Small intestine (tissue), 7 donors: ENCODE measurements around the gene LRMDA. TPM values are rescaled to one million over a fixed set of nuclear protein-coding genes. Genes with fewer than 3 reads are reported as not detected.

Experiments
- DNase-seq, 2 donors: peaks; one replicate each; pipeline versions ENCODE4 v3.0.0 to v3.0.0-alpha.2; 2013
- FAIRE-seq: peaks from 2 replicates; lab custom pipeline; 2012; peaks lifted over from hg19 to GRCh38; lab: Jason Lieb, UNC
- H3K27ac ChIP-seq, 3 donors: one replicate each; pipeline ENCODE4 v1.5.1; 2013; ENCODE audit warnings: low read length in 2 of 3, mild to moderate bottlenecking in 2 of 3, control low read depth in 1 of 3, inconsistent platforms in 1 of 3, low read depth in 1 of 3, moderate library complexity in 1 of 3
- H3K27me3 ChIP-seq, 3 donors: one replicate each; pipeline ENCODE4 v1.6.1; 2013; ENCODE audit warnings: low read length in 3 of 3, inconsistent platforms in 1 of 3; ENCODE audit not compliant: control insufficient read depth in 3 of 3, insufficient read depth in 3 of 3
- H3K36me3 ChIP-seq, 3 donors: one replicate each; pipeline ENCODE4 v1.6.1; 2013; ENCODE audit warnings: low read length in 3 of 3, inconsistent platforms in 1 of 3, low read depth in 1 of 3, mild to moderate bottlenecking in 1 of 3, moderate library complexity in 1 of 3; ENCODE audit not compliant: control insufficient read depth in 3 of 3, insufficient read depth in 2 of 3
- H3K4me1 ChIP-seq, 3 donors: one replicate each; pipeline ENCODE4 v1.6.1; 2013; ENCODE audit warnings: low read length in 2 of 3, inconsistent platforms in 1 of 3, low read depth in 1 of 3, mild to moderate bottlenecking in 1 of 3, moderate library complexity in 1 of 3; ENCODE audit not compliant: control insufficient read depth in 3 of 3, insufficient read depth in 2 of 3
- H3K4me3 ChIP-seq, 3 donors: one replicate each; pipeline ENCODE4 v1.5.1; 2013; ENCODE audit warnings: low read length in 3 of 3, control low read depth in 1 of 3, inconsistent platforms in 1 of 3, low read depth in 1 of 3, mild to moderate bottlenecking in 1 of 3, moderate library complexity in 1 of 3
- H3K9me3 ChIP-seq, 2 donors: one replicate each; pipeline ENCODE4 v1.6.1; 2013; ENCODE audit warnings: low read depth in 1 of 2, low read length in 1 of 2; ENCODE audit not compliant: control insufficient read depth in 2 of 2, insufficient read depth in 1 of 2
- WGBS, 3 donors: extraction: QIAGEN DNeasy Blood & Tissue Kit; methylation state at CpG; one replicate each; pipeline ENCODE4 v1.1.7; 2013; 5-methylcytosine and 5-hydroxymethylcytosine counted together
- polyA plus RNA-seq, 4 donors: library from polyadenylated mRNA; stranded (reverse) in 3 of 4; unstranded in 1 of 4; fragments of 200-250 nt in 3 of 4; fragments of 120-200 nt in 1 of 4; gene quantifications; one replicate each; pipeline versions ENCODE4 v1.2.1 to v1.2.3, GENCODE V29; 2013
- donor health status: healthy with polysubstance abuse.
- donor health status: control.
- donor health status: control.
- donor health status: Bipolar disorder and iron deficiency.
- donor health status: healthy.

Gene LRMDA
- polyA plus RNA-seq, 4 donors = 5.6 to 16.2 (median 6.0) TPM; not detected in 1

DNA sequence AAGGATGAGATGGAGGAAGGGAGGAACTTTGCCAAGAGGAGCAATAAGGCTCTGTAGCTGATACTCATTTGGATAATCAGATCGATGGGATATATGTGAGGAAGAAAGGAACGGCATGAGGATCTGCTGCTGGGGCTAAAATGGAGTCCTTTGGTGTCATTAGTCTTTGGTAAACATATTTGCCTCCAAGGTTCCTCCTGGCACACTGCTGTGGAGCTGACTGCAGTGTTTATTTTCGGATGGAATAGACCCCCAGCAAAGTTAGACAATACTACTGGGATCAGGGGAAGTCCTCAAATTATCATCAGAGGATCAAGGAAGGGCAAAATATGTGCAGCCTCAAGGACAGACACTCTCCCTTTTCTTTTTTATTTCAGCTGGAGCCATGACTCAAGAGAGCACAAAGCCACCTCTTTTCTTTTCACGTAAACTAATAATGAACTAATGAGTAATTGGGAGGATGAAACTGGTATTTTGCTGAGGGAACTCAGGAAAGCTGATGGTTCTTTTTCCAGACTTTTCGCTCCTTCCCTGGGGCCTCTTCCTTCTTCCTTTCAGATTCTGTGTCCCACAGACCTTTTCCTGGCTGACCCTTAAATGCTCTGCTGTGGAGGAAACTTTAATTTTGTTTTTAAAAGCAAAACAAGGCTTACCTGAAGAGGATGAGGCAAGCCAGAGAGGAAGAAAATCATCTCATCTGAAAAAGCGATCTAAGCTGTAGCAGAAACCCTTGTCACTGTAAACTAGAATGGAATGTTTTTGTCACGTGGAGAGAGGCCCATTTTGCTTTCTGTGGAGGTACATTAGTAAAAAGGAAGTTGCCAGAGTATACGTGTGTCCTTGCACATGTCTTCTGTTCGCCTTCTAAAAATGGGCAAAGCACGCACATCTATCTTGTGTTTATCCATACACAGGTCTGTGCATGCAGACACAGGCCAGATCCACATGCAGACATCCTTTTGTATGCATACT, 33.3 kb downstream of the LRMDA start:
- no peak overlapping the region for H3K4me3 ChIP-seq
- H3K27ac ChIP-seq = peak overlapping the region in 1 of 3 donors; percentile 25
- FAIRE-seq = no peak
- WGBS, 3 donors = 70 to 89% (median 81%) methylated on average over 10 of the region's 10 CpGs
- H3K4me1 ChIP-seq = peaks cover 0 to 16% (median 0%) of the 10 kb centered on the region in 3 donors
- no peaks in the 10 kb centered on the region for H3K36me3 ChIP-seq
- no peaks in the 10 kb centered on the region for H3K9me3 ChIP-seq
- DNase-seq = no peak
- H3K27me3 ChIP-seq = no peaks in the 10 kb centered on the region

DNA sequence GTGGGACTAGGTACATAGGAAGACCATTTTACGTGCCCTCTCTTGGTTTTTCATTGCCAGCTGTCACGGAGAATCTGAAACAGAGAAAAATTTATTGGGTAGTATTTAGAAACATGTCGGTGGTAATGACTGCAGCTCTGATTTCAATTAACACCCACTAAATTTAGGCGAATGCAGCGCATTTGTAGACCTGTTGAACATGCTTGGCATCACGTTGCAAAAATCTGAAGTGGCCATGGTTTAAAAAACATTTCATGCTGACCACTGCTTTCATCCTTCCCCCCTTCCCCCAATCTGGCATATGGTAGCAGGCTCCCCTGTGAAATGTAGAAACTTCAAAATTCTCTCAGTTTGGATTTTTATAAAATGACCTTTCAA, 34.0 kb downstream of the LRMDA start:
- H3K4me1 ChIP-seq = peaks cover 0 to 16% (median 0%) of the 10 kb centered on the region in 3 donors
- no peaks in the 10 kb centered on the region for H3K36me3 ChIP-seq
- H3K4me3 ChIP-seq = no peak overlapping the region
- H3K27ac ChIP-seq = no peak overlapping the region
- no peaks in the 10 kb centered on the region for H3K27me3 ChIP-seq
- no peak for DNase-seq
- FAIRE-seq = no peak
- H3K9me3 ChIP-seq = no peaks in the 10 kb centered on the region
- 85 to 91% (median 87%) methylated on average over 6 of the region's 6 CpGs for WGBS, 3 donors

DNA sequence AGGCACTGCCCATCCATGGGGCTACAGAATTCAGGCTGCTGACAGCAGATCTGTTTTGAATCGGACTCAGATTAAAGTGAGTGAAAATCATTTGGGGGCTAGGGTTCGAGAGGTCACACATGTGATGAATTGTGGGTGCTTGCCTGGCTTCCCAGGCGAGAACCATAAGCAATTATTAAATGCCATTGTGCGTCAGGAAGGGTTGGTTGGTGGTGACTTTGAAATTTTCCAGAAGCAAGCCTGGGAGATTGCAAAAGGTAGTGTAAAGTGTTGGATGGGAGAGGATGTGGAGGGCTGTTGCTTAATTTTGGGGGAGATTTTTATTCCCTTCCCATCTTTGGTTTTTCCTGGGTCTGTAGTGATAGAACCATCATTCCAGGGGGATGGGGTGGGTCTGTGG, 34.6 kb downstream of the LRMDA start:
- H3K4me1 ChIP-seq = peaks cover 0 to 16% (median 0%) of the 10 kb centered on the region in 3 donors
- FAIRE-seq = no peak
- H3K27me3 ChIP-seq = no peaks in the 10 kb centered on the region
- no peaks in the 10 kb centered on the region for H3K9me3 ChIP-seq
- no peak overlapping the region for H3K27ac ChIP-seq
- no peak overlapping the region for H3K4me3 ChIP-seq
- WGBS, 3 donors = 85 to 88% (median 85%) methylated on average over 4 of the region's 4 CpGs
- no peak for DNase-seq
- H3K36me3 ChIP-seq = no peaks in the 10 kb centered on the region

DNA sequence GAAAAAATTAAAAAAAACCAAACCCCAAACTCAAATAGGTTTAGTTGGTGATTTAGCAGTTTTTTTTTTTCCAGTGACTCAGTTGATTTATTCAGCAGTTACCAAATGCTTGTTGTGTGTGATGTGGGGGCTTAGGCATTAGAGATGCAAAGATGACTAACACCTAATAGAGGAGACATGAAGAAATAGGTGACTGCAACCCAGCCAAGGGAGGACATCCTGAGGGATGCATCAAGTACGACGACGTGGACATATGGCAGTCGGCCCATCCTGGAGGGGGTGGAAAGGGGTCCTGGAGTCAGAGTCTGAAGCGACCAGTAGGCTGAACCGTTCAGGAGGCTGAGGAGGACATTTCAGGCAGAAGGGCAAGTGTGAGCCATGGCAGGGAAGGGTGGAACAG, 35.5 kb downstream of the LRMDA start:
- WGBS, 3 donors = 86 to 91% (median 89%) methylated on average over 6 of the region's 6 CpGs

DNA sequence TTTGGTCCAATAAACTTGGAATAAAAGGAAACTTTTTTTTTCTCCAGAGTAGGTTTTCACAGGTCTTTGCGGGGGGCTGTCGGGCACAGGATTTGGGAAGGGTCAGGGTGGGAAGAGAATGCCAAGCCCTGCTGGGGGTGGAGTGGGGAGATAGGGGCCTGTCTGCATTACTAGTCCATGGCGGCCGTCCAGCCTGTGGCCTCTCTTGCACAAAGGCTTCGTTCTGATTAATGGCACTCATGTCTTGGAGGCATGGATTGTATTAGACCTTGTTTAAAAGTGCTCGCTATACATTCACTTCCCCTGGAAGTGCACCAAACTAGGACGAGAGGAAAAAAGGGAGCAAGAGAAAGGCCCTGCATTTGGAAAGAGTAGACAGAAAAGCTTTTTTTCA, 37.2 kb downstream of the LRMDA start:
- H3K4me1 ChIP-seq = peaks cover 0 to 16% (median 0%) of the 10 kb centered on the region in 3 donors
- H3K27ac ChIP-seq = no peak overlapping the region
- H3K9me3 ChIP-seq = peaks cover 0 to 4% of the 10 kb centered on the region in 2 donors
- no peaks in the 10 kb centered on the region for H3K36me3 ChIP-seq
- H3K27me3 ChIP-seq = no peaks in the 10 kb centered on the region
- no peak for FAIRE-seq
- no peak overlapping the region for H3K4me3 ChIP-seq
- WGBS, 3 donors = 78 to 90% (median 87%) methylated on average over 7 of the region's 7 CpGs
- DNase-seq = no peak

More for the DNA sequence above, 35.5 kb downstream of the LRMDA start:
- Histone ChIP-seq H3K27ac (no peak overlapping the region), H3K36me3 (no peaks in the 10 kb centered on the region), H3K9me3 (no peaks in the 10 kb centered on the region), H3K4me1 (peaks cover 0 to 16% (median 0%) of the 10 kb centered on the region in 3 donors), H3K27me3 (no peaks in the 10 kb centered on the region), H3K4me3 (no peak overlapping the region)
- DNase-seq (no peak), FAIRE-seq (no peak)

DNA sequence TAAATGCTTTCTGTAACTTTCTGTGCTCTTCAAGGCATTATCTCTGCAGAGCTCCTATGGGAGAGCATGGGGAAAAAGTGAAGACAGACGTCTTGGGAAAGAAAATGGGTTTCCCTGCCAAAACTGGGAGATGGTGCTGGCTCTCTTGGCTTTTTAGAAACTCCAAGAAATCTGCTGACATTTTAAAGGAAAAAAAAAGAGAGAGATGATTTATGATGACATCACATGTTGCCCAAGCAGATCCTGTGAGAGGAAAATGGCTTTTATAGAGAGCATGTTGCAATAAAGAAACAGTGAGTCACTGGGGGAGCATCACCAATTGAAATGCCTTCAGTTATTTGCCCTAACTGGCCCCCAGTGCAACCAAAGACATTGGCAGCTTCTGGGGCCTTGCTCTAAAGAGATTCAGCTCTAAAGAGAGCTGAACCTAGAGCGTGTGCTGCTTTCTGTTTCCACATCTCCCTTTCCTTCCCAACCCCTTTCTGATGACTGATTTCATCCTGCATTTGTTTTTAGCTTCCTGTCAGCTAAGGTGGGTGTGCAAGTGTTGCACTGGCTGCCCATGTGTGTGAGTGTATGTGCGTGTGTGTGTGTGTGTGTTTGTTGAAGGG, 37.7 kb downstream of the LRMDA start:
- peak in 1 of 2 donors; percentile 72 for DNase-seq
- peaks cover 0 to 16% (median 0%) of the 10 kb centered on the region in 3 donors for H3K4me1 ChIP-seq
- no peaks in the 10 kb centered on the region for H3K27me3 ChIP-seq
- peak overlapping the region in 2 of 3 donors; percentile 4 to 24 for H3K27ac ChIP-seq
- WGBS, 3 donors = 46 to 70% (median 63%) methylated on average over 3 of the region's 3 CpGs
- peaks cover 0 to 6% of the 10 kb centered on the region in 2 donors for H3K9me3 ChIP-seq
- no peak overlapping the region for H3K4me3 ChIP-seq
- no peak for FAIRE-seq
- H3K36me3 ChIP-seq = no peaks in the 10 kb centered on the region

DNA sequence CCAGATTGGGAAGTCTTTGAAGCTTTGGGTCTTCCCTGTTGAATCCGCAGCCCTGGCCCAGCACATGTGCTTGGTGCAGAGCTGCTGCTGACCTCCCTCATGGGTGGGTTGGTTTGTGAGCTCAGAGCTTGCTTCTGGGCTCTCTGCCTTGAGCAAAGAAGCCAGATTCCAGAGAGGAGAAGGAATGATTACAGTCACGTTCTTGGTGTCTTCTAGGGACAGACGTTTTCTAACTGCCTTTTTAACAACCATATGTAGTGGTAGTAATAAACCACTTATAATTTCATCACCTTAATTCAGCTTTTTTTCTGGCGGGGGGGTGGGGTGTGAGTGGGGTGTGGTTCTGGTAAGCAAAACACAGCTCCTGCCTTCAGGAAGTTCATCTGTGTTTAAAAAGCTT, 39.5 kb downstream of the LRMDA start:
- FAIRE-seq (no peak), DNase-seq (no peak)
- Histone ChIP-seq H3K4me1 (peaks cover 0 to 12% (median 0%) of the 10 kb centered on the region in 3 donors), H3K27ac (no peak overlapping the region), H3K36me3 (no peaks in the 10 kb centered on the region), H3K9me3 (peaks cover 0 to 6% of the 10 kb centered on the region in 2 donors), H3K4me3 (no peak overlapping the region), H3K27me3 (no peaks in the 10 kb centered on the region)
- WGBS, 3 donors = 48 to 61% (median 55%) methylated on average over 4 of the region's 4 CpGs

DNA sequence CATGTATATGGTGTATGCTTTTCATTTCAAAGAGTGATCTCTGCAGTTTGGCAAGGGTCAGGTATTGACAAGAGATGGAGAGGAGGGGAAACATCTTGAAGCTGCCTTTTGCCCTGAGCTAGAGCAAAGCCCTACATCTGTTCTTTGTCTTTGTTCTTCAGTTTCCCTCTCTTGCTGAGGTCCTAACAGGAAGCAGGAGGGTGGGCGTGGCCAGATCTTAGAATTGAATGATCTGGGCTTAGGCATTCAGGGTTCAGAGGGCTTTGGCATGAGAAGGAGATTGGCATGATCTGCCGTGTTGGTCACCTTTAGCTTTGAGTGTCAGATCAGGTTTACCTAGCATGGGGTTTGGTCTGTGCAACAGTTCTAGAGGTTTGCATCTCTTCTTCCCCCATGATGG, 41.3 kb downstream of the LRMDA start:
- WGBS, 3 donors = 45 to 72% (median 64%) methylated on average over 2 of the region's 2 CpGs
- Histone ChIP-seq H3K9me3 (peaks cover 0 to 6% of the 10 kb centered on the region in 2 donors), H3K4me1 (peaks cover 0 to 17% (median 0%) of the 10 kb centered on the region in 3 donors), H3K27me3 (no peaks in the 10 kb centered on the region), H3K36me3 (no peaks in the 10 kb centered on the region), H3K4me3 (no peak overlapping the region), H3K27ac (no peak overlapping the region)
- DNase-seq = peak in 1 of 2 donors; percentile 27
- FAIRE-seq = no peak
